Liver (tissue), 9 donors: Measurements from ENCODE around the gene SMARCC2. TPM values are rescaled to one million over a fixed set of nuclear protein-coding genes. Genes with fewer than 3 reads are reported as not detected.

Source experiments
- DNase-seq: peaks from one replicate; pipeline ENCODE4 v3.0.0-alpha.2; 2017; ENCODE audit warnings: low spot score
- H3K27ac ChIP-seq, 2 donors: one replicate each; pipeline ENCODE4 v1.7.0; 2013; ENCODE audit warnings: inconsistent platforms in 2 of 2, low read length in 2 of 2, control low read depth in 1 of 2, low read depth in 1 of 2, mild to moderate bottlenecking in 1 of 2
- H3K27me3 ChIP-seq, 4 donors: one replicate each; pipeline versions ENCODE4 v1.6.1 to v1.7.0; 2013; ENCODE audit warnings: low read length in 3 of 4, inconsistent platforms in 1 of 4, mild to moderate bottlenecking in 1 of 4, moderate library complexity in 1 of 4; ENCODE audit not compliant: control insufficient read depth in 4 of 4, insufficient read depth in 4 of 4
- H3K36me3 ChIP-seq, 4 donors: one replicate each; pipeline versions ENCODE4 v1.6.1 to v1.7.0; 2013; ENCODE audit warnings: low read length in 3 of 4, mild to moderate bottlenecking in 3 of 4, low read depth in 1 of 4, moderate library complexity in 1 of 4; ENCODE audit not compliant: control insufficient read depth in 4 of 4, insufficient read depth in 3 of 4
- H3K4me1 ChIP-seq, 4 donors: one replicate each; pipeline versions ENCODE4 v1.6.1 to v1.7.0; 2013; ENCODE audit warnings: low read length in 3 of 4, mild to moderate bottlenecking in 3 of 4, moderate library complexity in 1 of 4; ENCODE audit not compliant: control insufficient read depth in 4 of 4, insufficient read depth in 4 of 4
- H3K4me3 ChIP-seq, 3 donors: one replicate each; pipeline versions ENCODE4 v1.6.1 to v1.7.0; 2013; ENCODE audit warnings: low read length in 3 of 3, control low read depth in 1 of 3, low read depth in 1 of 3, mild to moderate bottlenecking in 1 of 3
- H3K9ac ChIP-seq, 2 donors: one replicate each; pipeline ENCODE4 v1.7.0; 2013; ENCODE audit warnings: low read length in 2 of 2, mild to moderate bottlenecking in 2 of 2, moderate library complexity in 2 of 2, control low read depth in 1 of 2, low read depth in 1 of 2
- H3K9me3 ChIP-seq, 4 donors: one replicate each; pipeline versions ENCODE4 v1.6.1 to v1.7.0; 2013; ENCODE audit warnings: low read length in 3 of 4; ENCODE audit not compliant: control insufficient read depth in 4 of 4
- ATF3 ChIP-seq: IDR thresholded peaks from 2 replicates; pipeline ENCODE4 v1.6.1; 2016; ENCODE audit warnings: antibody characterized with exemption
- CTCF ChIP-seq: fragments of 150-350 bp; IDR thresholded peaks from 2 replicates; pipeline ENCODE4 v1.5.1; 2017; ENCODE audit warnings: improper control_type of control experiment, low read depth, low read length; ENCODE audit not compliant: missing input control
- EGR1 ChIP-seq, 2 donors: IDR thresholded peaks; 2 replicates each; pipeline ENCODE4 v1.6.1; 2016 to 2018; ENCODE audit warnings: antibody characterized with exemption in 2 of 2, low read depth in 2 of 2
- FOXA1 ChIP-seq: IDR thresholded peaks from 2 replicates; pipeline ENCODE4 v1.6.1; 2016; ENCODE audit warnings: antibody characterized with exemption
- FOXA2 ChIP-seq: IDR thresholded peaks from 2 replicates; pipeline ENCODE4 v1.6.1; 2016; ENCODE audit warnings: antibody characterized with exemption
- GABPA ChIP-seq, 2 donors: IDR thresholded peaks in 1 of 2; conservative IDR thresholded peaks in 1 of 2; 2 replicates each; pipeline ENCODE4 v1.6.1; 2016; ENCODE audit warnings: antibody characterized with exemption in 2 of 2, mild to moderate bottlenecking in 1 of 2, moderate library complexity in 1 of 2
- HNF4A ChIP-seq, 2 donors: conservative IDR thresholded peaks; 2 replicates each; pipeline ENCODE4 v1.6.1; 2016; ENCODE audit warnings: antibody characterized with exemption in 2 of 2, mild to moderate bottlenecking in 2 of 2
- HNF4G ChIP-seq: IDR thresholded peaks from 2 replicates; pipeline ENCODE4 v1.6.1; 2016; ENCODE audit warnings: antibody characterized with exemption
- JUND ChIP-seq, 2 donors: IDR thresholded peaks; 2 replicates each; pipeline ENCODE4 v1.6.1; 2016; ENCODE audit warnings: antibody characterized with exemption in 2 of 2
- MAX ChIP-seq: IDR thresholded peaks from 2 replicates; pipeline ENCODE4 v1.6.1; 2016; ENCODE audit warnings: antibody characterized with exemption
- NR2F2 ChIP-seq: IDR thresholded peaks from 2 replicates; pipeline ENCODE4 v1.6.1; 2016; ENCODE audit warnings: antibody characterized with exemption
- RAD21 ChIP-seq, 2 donors: IDR thresholded peaks; 2 replicates each; pipeline ENCODE4 v1.6.1; 2016; ENCODE audit warnings: antibody characterized with exemption in 2 of 2, mild to moderate bottlenecking in 2 of 2
- REST ChIP-seq: IDR thresholded peaks from 2 replicates; pipeline ENCODE4 v1.6.1; 2016; ENCODE audit warnings: antibody characterized with exemption, mild to moderate bottlenecking
- RXRA ChIP-seq, 2 donors: IDR thresholded peaks; 2 replicates each; pipeline ENCODE4 v1.6.1; 2017 to 2018; ENCODE audit warnings: antibody characterized with exemption in 2 of 2, mild to moderate bottlenecking in 1 of 2
- SP1 ChIP-seq: IDR thresholded peaks from 2 replicates; pipeline ENCODE4 v1.6.1; 2018; ENCODE audit warnings: antibody characterized with exemption, mild to moderate bottlenecking
- TAF1 ChIP-seq: conservative IDR thresholded peaks from 2 replicates; pipeline ENCODE4 v1.6.1; 2016; ENCODE audit warnings: antibody characterized with exemption, mild to moderate bottlenecking
- YY1 ChIP-seq: IDR thresholded peaks from 2 replicates; pipeline ENCODE4 v1.6.1; 2016; ENCODE audit warnings: antibody characterized with exemption, mild to moderate bottlenecking
- ZBTB33 ChIP-seq: IDR thresholded peaks from 2 replicates; pipeline ENCODE4 v1.6.1; 2016; ENCODE audit warnings: antibody characterized with exemption
- WGBS: extraction: QIAGEN DNeasy Blood & Tissue Kit; methylation state at CpG from one replicate; pipeline ENCODE4 v1.1.7; 2013; 5-methylcytosine and 5-hydroxymethylcytosine counted together
- polyA plus RNA-seq, 2 donors: library from polyadenylated mRNA; stranded (reverse) in 1 of 2; unstranded in 1 of 2; fragments of 200-250 nt in 1 of 2; fragments of >200 nt in 1 of 2; fragmentation: Nextera tagmentation in 1 of 2; extraction: Ambion mirVana in 1 of 2; gene quantifications; one replicate each; pipeline versions ENCODE4 v1.2.1 to v1.2.3, GENCODE V29; 2013 to 2015
- total RNA-seq, 2 donors: library from RNA; depleted of rRNA; stranded (reverse); fragments of >200 nt; gene quantifications; one replicate each; pipeline ENCODE4 v1.2.3, GENCODE V29; 2014
- donor health status: healthy.
- donor health status: healthy.
- donor health status: healthy.
- donor health status: healthy.
- donor health status: healthy.

Gene SMARCC2
- total and polyA plus RNA-seq, 4 donors = 12.8 to 24.8 (median 22.5) TPM

- TF ChIP-seq ZBTB33 (no peak), HNF4A (conservative IDR thresholded peaks at IDR 0.05) (peak; percentile 16 to 38), FOXA2 (no peak)
Measured at GRCh38 chr12:56221757-56222530, 32.7 kb upstream of the SMARCC2 start, which contains the start of gene RNF41 (continued).

GRCh38 chr12:56221232-56221756 is 32.0 kb upstream of the SMARCC2 start:
- DNase-seq = no peak
- WGBS = 1% methylated on average over 21 of the region's 21 CpGs
- H3K36me3 ChIP-seq = peaks cover 0 to 3% (median under 1%) of the 10 kb centered on the region in 4 donors
- peaks cover 4 to 46% (median 33%) of the 10 kb centered on the region in 4 donors for H3K4me1 ChIP-seq
- peak overlapping the region; percentile 77 to 98 (median 81) for H3K4me3 ChIP-seq
- H3K27ac ChIP-seq = peak overlapping the region; percentile 85 to 98
- no peaks in the 10 kb centered on the region for H3K9me3 ChIP-seq
- H3K27me3 ChIP-seq = no peaks in the 10 kb centered on the region
- no peak for TF ChIP-seq FOXA2
- TF ChIP-seq TAF1 = no peak
- TF ChIP-seq REST = no peak
- TF ChIP-seq ZBTB33 = no peak
- no peak for TF ChIP-seq YY1
- TF ChIP-seq NR2F2 = no peak
- no peak for TF ChIP-seq FOXA1
- no peak for TF ChIP-seq CTCF
- no peak for TF ChIP-seq EGR1 (IDR thresholded peaks at IDR 0.05; ENCODE audit: low read depth in 2 of 2)
- TF ChIP-seq RXRA (IDR thresholded peaks at IDR 0.05) = no peak
- no peak for TF ChIP-seq HNF4A (conservative IDR thresholded peaks at IDR 0.05)
- no peak for TF ChIP-seq MAX
- no peak for TF ChIP-seq ATF3
- no peak for TF ChIP-seq SP1
- no peak for TF ChIP-seq GABPA (IDR thresholded peaks at IDR 0.05 in 1 of 2, conservative IDR thresholded peaks at IDR 0.05 in 1 of 2)
- no peak for TF ChIP-seq JUND (IDR thresholded peaks at IDR 0.05)
- no peak for TF ChIP-seq RAD21 (IDR thresholded peaks at IDR 0.05)
- TF ChIP-seq HNF4G = no peak
- H3K9ac ChIP-seq = peak overlapping the region; percentile 71 to 97
